C4-2B (cell line): ENCODE results near the gene PITPNM3.

Experiments
- ZFX ChIP-seq: fragments of 450-650 bp; IDR thresholded peaks from 2 replicates; pipeline ENCODE4 v1.6.1; 2017
- TF ChIP-seq, protein P1 (sequence below): fragments of 450-650 bp; conservative IDR thresholded peaks from 2 replicates; pipeline ENCODE4 v1.5.1; 2017; ENCODE audit warnings: mild to moderate bottlenecking

DNA sequence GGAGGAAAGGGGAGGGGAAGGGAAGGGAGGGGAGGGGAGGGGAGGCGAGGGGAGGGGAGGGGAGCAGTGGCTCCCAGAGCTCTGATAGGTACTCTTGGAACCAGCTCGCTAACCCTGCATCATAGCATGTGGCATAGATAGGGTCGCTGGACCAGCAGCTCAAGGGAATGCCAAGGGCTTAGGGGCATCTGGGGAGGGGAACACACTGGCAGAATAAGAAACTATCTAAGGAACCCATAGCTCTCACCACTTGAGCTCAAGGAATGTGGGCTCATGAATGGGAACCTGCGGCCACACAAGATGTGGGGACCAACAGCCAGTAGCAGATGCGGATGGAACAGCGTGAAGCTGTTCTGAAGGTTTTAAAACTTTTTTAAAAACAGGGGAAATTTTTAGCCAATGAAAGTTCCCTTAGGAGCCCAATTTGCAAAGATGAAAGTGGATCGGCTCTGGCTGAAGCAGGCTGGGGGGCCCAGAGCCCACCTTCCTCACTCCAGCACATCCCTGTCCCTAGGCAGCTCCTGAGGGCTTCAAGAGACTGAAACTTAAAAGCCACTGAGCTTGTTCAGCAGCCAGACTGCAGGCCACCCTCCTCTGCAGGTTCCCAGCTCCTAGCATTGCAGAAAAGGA is 65.2 kb downstream of the PITPNM3 start:
- TF ChIP-seq, protein P1, sequence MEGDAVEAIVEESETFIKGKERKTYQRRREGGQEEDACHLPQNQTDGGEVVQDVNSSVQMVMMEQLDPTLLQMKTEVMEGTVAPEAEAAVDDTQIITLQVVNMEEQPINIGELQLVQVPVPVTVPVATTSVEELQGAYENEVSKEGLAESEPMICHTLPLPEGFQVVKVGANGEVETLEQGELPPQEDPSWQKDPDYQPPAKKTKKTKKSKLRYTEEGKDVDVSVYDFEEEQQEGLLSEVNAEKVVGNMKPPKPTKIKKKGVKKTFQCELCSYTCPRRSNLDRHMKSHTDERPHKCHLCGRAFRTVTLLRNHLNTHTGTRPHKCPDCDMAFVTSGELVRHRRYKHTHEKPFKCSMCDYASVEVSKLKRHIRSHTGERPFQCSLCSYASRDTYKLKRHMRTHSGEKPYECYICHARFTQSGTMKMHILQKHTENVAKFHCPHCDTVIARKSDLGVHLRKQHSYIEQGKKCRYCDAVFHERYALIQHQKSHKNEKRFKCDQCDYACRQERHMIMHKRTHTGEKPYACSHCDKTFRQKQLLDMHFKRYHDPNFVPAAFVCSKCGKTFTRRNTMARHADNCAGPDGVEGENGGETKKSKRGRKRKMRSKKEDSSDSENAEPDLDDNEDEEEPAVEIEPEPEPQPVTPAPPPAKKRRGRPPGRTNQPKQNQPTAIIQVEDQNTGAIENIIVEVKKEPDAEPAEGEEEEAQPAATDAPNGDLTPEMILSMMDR: no peak
- TF ChIP-seq ZFX: no peak
